H1 (cell line): Measurements from ENCODE around the gene FASTKD3. TPM values are rescaled to one million over a fixed set of nuclear protein-coding genes. Genes with fewer than 3 reads are reported as not detected.

Source experiments
- BCL11A ChIP-seq, 2 experiments: IDR thresholded peaks; one replicate each; pipeline ENCODE4 v1.6.1; 2011; ENCODE audit warnings: low read depth in 2 of 2, low read length in 2 of 2, mild to moderate bottlenecking in 2 of 2
- CBX5 ChIP-seq: fragments of 300-800, 300-1000 bp; sonication (generic); IDR thresholded peaks from 2 replicates; pipeline ENCODE4 v1.7.1; 2016; ENCODE audit warnings: antibody characterized with exemption, low read length, low read depth
- CBX8 ChIP-seq: fragments of 300-800, 300-1000 bp; sonication (generic); IDR thresholded peaks from 2 replicates; pipeline ENCODE4 v1.7.1; 2016; ENCODE audit warnings: low read depth, low read length, borderline replicate concordance
- FOSL1 ChIP-seq: IDR thresholded peaks from 2 replicates; pipeline ENCODE4 v1.6.1; 2011; ENCODE audit warnings: mild to moderate bottlenecking, low read depth, low read length, moderate library complexity; ENCODE audit not compliant: insufficient read depth
- POLR2AphosphoS5 ChIP-seq: IDR thresholded peaks from 2 replicates; pipeline ENCODE4 v1.6.1; 2011; ENCODE audit warnings: low read depth, low read length
- TAF7 ChIP-seq: optimal IDR thresholded peaks from 2 replicates; pipeline ENCODE3; 2011; ENCODE audit warnings: low read depth, mild to moderate bottlenecking, inconsistent platforms, low read length, moderate library complexity, borderline replicate concordance
- polyA plus RNA-seq, 7 experiments: library from polyadenylated mRNA; depleted of rRNA in 3 of 7; stranded (reverse) in 5 of 7; unstranded in 2 of 7; fragments of >200 nt in 5 of 7; fragments of 200-250 nt in 2 of 7; gene quantifications; 1 replicate in 5 of 7; 2 replicates in 1 of 7; 4 replicates in 1 of 7; pipeline versions ENCODE4 v1.2.1 to v1.2.3, GENCODE V29; 2011 to 2013; ENCODE audit warnings: missing spikeins in 2 of 7, mixed read lengths in 2 of 7
- total RNA-seq: library from RNA; stranded (reverse); fragmentation: NEBNext Ultra II Directional; extraction: Animal tissue kit (Norgen Biotek cat#: 25700); gene quantifications from 2 replicates; pipeline ENCODE4 v1.2.1, GENCODE V29; 2021

Gene FASTKD3
- total and polyA plus RNA-seq, 2 of the 8 experiments (the other 6 are each of a cell fraction or from before 2014, with no cell fraction given), result 5.6 to 7.6 TPM

DNA sequence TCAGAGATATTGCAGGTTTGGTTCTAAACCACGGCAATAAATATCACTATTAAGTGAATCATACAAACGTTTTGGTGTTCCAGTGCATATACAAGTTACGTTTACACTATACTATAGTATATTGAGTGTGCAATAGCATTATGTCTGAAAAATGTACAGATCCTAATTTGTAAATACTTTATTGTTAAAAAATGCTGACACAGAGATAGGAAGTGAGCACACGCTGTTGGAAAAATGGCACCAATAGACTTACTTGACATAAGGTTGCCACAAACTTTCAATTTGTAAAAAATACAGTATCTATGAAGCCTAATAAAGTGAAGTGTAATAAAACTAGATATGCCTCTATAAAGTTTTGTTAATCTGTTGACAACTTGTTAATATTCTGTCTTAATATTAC lies 33.8 kb downstream of the FASTKD3 start (continued):
- TF ChIP-seq TAF7 (no peak), CBX8 (no peak), BCL11A (IDR thresholded peaks at IDR 0.05; ENCODE audit: low read depth in 2 of 2, low read length in 2 of 2) (no peak), FOSL1 (no peak), CBX5 (no peak), POLR2AphosphoS5 (no peak)
